OCI-LY3 (cell line): ENCODE results near the gene PORCN.

ENCODE experiments used
- CTCF ChIP-seq: fragments of 200-600, 300-600 bp; sonication (generic); IDR thresholded peaks from 2 replicates; pipeline ENCODE4 v1.5.1; 2014; ENCODE audit warnings: antibody characterized with exemption, low read length, low read depth
- EZH2phosphoT487 ChIP-seq: fragments of 200-600 bp; shearing (Covaris generic); IDR thresholded peaks from 2 replicates; pipeline ENCODE4 v1.6.1; 2018; ENCODE audit warnings: antibody characterized with exemption, mixed run types, low read depth

GRCh38 chrX:48489296-48489695 lies 19.5 kb upstream of the PORCN start:
- TF ChIP-seq CTCF (no peak), EZH2phosphoT487 (no peak)
